A549 (cell line): Measurements from ENCODE around the gene NRXN2. TPM values are rescaled to one million over a fixed set of nuclear protein-coding genes. Genes with fewer than 3 reads are reported as not detected.
A peak's percentile ranks its signal among the peaks of the same experiment; 100 is the strongest.

Source experiments
- ATAC-seq, 2 experiments: fragments of 200-7000 bp in 1 of 2; fragments of >200 bp in 1 of 2; cut with Nextera tagmentation in 1 of 2; cut with Tn5 transposase in 1 of 2; 3 replicates each; pipeline versions ENCODE4 v1.8.0 to v1.9.1; 2018 to 2020; ENCODE audit warnings: mild to moderate bottlenecking in 1 of 2, moderate library complexity in 1 of 2
- CTCF ChIA-PET: fragments of 300-600 bp; sonication (Branson Sonifier 250); formaldehyde crosslinking; extraction: SDS; loops from one replicate; lab custom pipeline; 2021; ENCODE audit warnings: antibody characterized with exemption, inconsistent platforms; lab: Yijun Ruan, JAX
- POLR2A ChIA-PET: fragments of 350-600 bp; formaldehyde crosslinking; extraction: SDS; loops from one replicate; lab custom pipeline; 2021; ENCODE audit warnings: antibody characterized with exemption, inconsistent platforms; lab: Yijun Ruan, JAX
- DNase-seq, 2 experiments: peaks; one replicate each; pipeline versions ENCODE4 v3.0.0 to v3.0.0-alpha.2; 2011 to 2016; ENCODE audit warnings: low read depth in 1 of 2, low spot score in 1 of 2
- FAIRE-seq: peaks from 2 replicates; lab custom pipeline; 2011; peaks lifted over from hg19 to GRCh38; lab: Jason Lieb, UNC
- H3K27ac ChIP-seq, 2 experiments: fragments of >200 bp; sonication (Bioruptor Twin); formaldehyde crosslinking; 3 replicates each; pipeline ENCODE4 v1.5.1; 2016 to 2017
- H3K4me1 ChIP-seq: fragments of >200 bp; sonication (Bioruptor Twin); formaldehyde crosslinking; 3 replicates; pipeline ENCODE4 v1.6.1; 2016
- H3K4me2 ChIP-seq: fragments of >200 bp; sonication (Bioruptor Twin); formaldehyde crosslinking; 3 replicates; pipeline ENCODE4 v1.6.1; 2016
- H3K4me3 ChIP-seq: fragments of >200 bp; sonication (Bioruptor Twin); formaldehyde crosslinking; 3 replicates; pipeline ENCODE4 v1.5.1; 2016
- H3K9me3 ChIP-seq: fragments of >200 bp; sonication (Bioruptor Twin); formaldehyde crosslinking; 3 replicates; pipeline ENCODE4 v1.6.1; 2016
- ATOH8 ChIP-seq: fragments of 250-450 bp; sonication (Bioruptor Pico); IDR thresholded peaks from 2 replicates; pipeline ENCODE4 v1.5.0; 2020; ENCODE audit warnings: low read depth, mild to moderate bottlenecking, moderate library complexity
- CBX2 ChIP-seq: fragments of 200-600 bp; sonication (generic); IDR thresholded peaks from 2 replicates; pipeline ENCODE4 v1.6.1; 2016; ENCODE audit warnings: low read depth, mild to moderate bottlenecking, borderline replicate concordance
- CHD2 ChIP-seq: fragments of 150-350 bp; IDR thresholded peaks from 2 replicates; pipeline ENCODE4 v1.6.1; 2014; ENCODE audit warnings: low read length; ENCODE audit not compliant: partially characterized antibody
- CHD4 ChIP-seq: fragments of 200-600 bp; sonication (generic); IDR thresholded peaks from 2 replicates; pipeline ENCODE4 v1.6.1; 2016; ENCODE audit warnings: antibody characterized with exemption, mild to moderate bottlenecking, borderline replicate concordance
- FOXS1 ChIP-seq: fragments of 250-450 bp; sonication (Bioruptor Pico); IDR thresholded peaks from 2 replicates; pipeline ENCODE4 v1.5.0; 2020; ENCODE audit warnings: mild to moderate bottlenecking, moderate library complexity
- HES2 ChIP-seq: fragments of >200 bp; sonication (Bioruptor Twin); formaldehyde crosslinking; IDR thresholded peaks from 2 replicates; pipeline ENCODE4 v1.6.1; 2016
- HEYL ChIP-seq: fragments of 250-450 bp; sonication (Bioruptor Pico); IDR thresholded peaks from 2 replicates; pipeline ENCODE4 v1.8.0; 2021; ENCODE audit warnings: mild to moderate bottlenecking, moderate library complexity
- HOXB13 ChIP-seq: fragments of 250-450 bp; sonication (Bioruptor Pico); IDR thresholded peaks from 2 replicates; pipeline ENCODE4 v1.5.0; 2020; ENCODE audit warnings: low read depth, mild to moderate bottlenecking, moderate library complexity
- JUN ChIP-seq, 2 experiments: fragments of >200 bp; sonication (Bioruptor Twin); formaldehyde crosslinking; IDR thresholded peaks; 2 replicates in 1 of 2; 3 replicates in 1 of 2; pipeline ENCODE4 v1.6.1; 2016 to 2017
- MAFK ChIP-seq: fragments of 450-650 bp; IDR thresholded peaks from 2 replicates; pipeline ENCODE4 v1.6.1; 2014; ENCODE audit not compliant: partially characterized antibody
- MAX ChIP-seq: IDR thresholded peaks from 2 replicates; pipeline ENCODE4 v1.6.1; 2012
- NFE2L2 ChIP-seq: fragments of 150-350 bp; conservative IDR thresholded peaks from 2 replicates; pipeline ENCODE4 v1.6.1; 2014; ENCODE audit warnings: low read length
- NPAS2 ChIP-seq: fragments of 250-450 bp; sonication (Bioruptor Pico); IDR thresholded peaks from 2 replicates; pipeline ENCODE4 v1.8.0; 2022; ENCODE audit warnings: mild to moderate bottlenecking, moderate library complexity, borderline replicate concordance
- REST ChIP-seq: fragments of 200-600 bp; sonication (generic); IDR thresholded peaks from 2 replicates; pipeline ENCODE4 v1.6.1; 2016; ENCODE audit warnings: antibody characterized with exemption, mild to moderate bottlenecking, moderate library complexity
- RFX5 ChIP-seq: fragments of 450-650 bp; IDR thresholded peaks from 2 replicates; pipeline ENCODE4 v1.7.1; 2014; ENCODE audit warnings: antibody characterized with exemption, mild to moderate bottlenecking, moderate library complexity
- WGBS: methylation state at CpG from one replicate; pipeline ENCODE4 v1.1.6; 2017; ENCODE audit errors: missing lambda C conversion rate; 5-methylcytosine and 5-hydroxymethylcytosine counted together
- polyA plus RNA-seq, 4 experiments: library from polyadenylated mRNA; depleted of rRNA in 3 of 4; stranded (reverse); fragments of >200 nt; fragmentation: RNase III in 1 of 4; extraction: RNeasy Plus Mini Kit Qiagen cat#74134 plus additional on column Dnase treatment in 1 of 4; gene quantifications; 2 replicates in 3 of 4; 3 replicates in 1 of 4; pipeline ENCODE4 v1.2.3, GENCODE V29; 2011 to 2017
- TF ChIP-seq, protein P1 (sequence below): IDR thresholded peaks from 2 replicates; pipeline ENCODE4 v1.6.1; 2012; ENCODE audit warnings: low read depth, borderline replicate concordance

NRXN2 gene
- polyA plus RNA-seq, 2 of the 4 experiments (the other 2 are of a cell fraction): 0.04 TPM; not detected in 1

DNA sequence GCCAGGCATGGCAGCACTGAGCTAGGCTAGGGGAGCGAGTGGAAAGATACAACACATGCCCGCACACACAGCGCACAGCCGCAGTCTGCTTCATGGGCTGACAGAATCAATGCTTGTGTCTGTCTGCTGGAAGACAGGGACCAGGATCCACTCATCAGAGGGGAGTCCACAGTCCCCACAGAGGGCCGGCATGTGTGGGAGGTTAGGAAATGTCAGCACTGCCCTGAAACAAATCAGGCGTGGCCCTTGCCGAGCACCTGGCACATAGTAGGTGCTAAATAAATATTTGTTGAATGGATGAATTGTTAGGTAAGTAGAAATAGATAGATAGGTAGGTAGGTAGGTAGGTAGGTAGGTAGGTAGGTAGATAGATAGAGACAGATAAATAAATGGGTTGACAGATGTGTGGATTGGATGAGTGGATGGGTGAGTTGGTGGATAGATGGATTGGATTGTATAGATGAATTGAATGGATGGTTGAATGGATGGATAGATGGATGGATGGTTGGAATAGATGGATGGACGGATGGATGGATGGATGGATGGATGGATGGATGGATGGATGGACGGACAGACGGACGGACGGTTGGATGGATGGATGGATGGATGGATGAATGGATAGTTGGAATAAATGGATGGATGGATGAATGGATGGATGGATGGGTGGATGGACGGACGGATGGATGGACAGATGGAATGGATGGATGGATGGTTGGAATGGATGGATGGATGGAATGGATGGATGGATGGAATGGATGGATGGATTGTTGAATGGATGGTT lies 128.6 kb downstream of the NRXN2 start:
- H3K4me3 ChIP-seq: no peak overlapping the region
- H3K27ac ChIP-seq: no peak overlapping the region
- DNase-seq: no peak
- H3K9me3 ChIP-seq: peaks cover under 1% of the 10 kb centered on the region; the same call in 1 of the 3 replicates
- no peak for FAIRE-seq
- no peak for ATAC-seq
- CTCF ChIA-PET: no interaction called here
- no peaks in the 10 kb centered on the region for H3K4me1 ChIP-seq
- WGBS: 56% methylated on average over 10 of the region's 14 CpGs
- TF ChIP-seq REST (no peak), ATOH8 (no peak), FOXS1 (no peak), HEYL (CRISPR knock-in tag) (no peak), HOXB13 (CRISPR knock-in tag) (no peak), JUN (IDR thresholded peaks at IDR 0.05) (no peak), CBX2 (no peak), RFX5 (no peak)
- no peak overlapping the region for H3K4me2 ChIP-seq
- POLR2A ChIA-PET: no interaction called here

DNA sequence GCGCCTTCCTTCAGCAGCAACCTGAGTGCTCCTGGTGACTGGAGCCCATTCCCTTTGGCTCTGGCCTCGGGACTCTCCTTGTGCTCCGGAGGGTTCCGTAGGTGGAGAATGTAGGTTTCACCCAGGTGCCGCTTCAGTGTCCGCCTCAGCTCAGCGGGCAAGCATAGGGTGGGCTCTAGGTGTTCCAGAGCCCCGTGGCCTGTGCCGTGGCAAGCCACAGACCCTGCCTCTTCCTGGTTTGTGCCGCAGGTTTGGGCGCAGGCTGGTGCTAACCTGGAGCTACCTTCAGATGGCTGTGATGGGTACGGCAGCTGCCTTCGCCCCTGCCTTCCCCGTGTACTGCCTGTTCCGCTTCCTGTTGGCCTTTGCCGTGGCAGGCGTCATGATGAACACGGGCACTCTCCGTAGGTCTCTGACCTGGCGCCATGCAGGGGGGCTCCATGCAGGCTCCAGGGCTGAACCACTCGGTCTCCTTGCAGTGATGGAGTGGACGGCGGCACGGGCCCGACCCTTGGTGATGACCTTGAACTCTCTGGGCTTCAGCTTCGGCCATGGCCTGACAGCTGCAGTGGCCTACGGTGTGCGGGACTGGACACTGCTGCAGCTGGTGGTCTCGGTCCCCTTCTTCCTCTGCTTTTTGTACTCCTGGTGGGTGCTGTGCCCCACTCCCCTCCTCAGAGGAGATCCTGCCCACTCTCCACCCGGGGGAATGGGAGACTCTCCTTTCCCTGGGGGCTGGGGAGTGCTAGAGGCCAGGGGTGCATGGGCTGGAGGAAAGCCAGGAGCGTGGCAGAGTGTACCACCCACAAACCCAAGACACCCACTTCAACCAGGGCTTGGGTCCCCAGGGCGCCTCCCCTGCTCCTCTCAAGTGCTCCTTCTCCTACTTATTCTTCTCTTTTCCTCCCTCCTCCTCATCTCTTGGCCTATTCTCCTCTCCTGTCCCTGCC lies 129.6 kb downstream of the NRXN2 start:
- TF ChIP-seq, protein P1, sequence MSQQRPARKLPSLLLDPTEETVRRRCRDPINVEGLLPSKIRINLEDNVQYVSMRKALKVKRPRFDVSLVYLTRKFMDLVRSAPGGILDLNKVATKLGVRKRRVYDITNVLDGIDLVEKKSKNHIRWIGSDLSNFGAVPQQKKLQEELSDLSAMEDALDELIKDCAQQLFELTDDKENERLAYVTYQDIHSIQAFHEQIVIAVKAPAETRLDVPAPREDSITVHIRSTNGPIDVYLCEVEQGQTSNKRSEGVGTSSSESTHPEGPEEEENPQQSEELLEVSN: no peak
- no peak for TF ChIP-seq NPAS2 (CRISPR knock-in tag)
- TF ChIP-seq CHD4: no peak
- TF ChIP-seq NFE2L2: no peak
- TF ChIP-seq MAX: no peak
- no peak for TF ChIP-seq MAFK
- no peak for TF ChIP-seq HES2
- no peak for TF ChIP-seq CHD2
- Histone ChIP-seq H3K27ac (no peak overlapping the region), H3K4me1 (no peaks in the 10 kb centered on the region), H3K4me2 (no peak overlapping the region), H3K4me3 (no peak overlapping the region), H3K9me3 (peaks cover 10% of the 10 kb centered on the region)
- no peak for FAIRE-seq
- DNase-seq: no peak
- ATAC-seq: peak in 1 of 2 experiments; percentile 17; a peak in 1 of 6 replicates
- WGBS: 52% methylated on average over 31 of the region's 32 CpGs
- ChIA-PET CTCF (interaction anchor here (1.6 to 2.6 kb wide), 2 partner anchors 95 to 144 kb away, joined by 4 to 8 read pairs; no protein-coding TSS in a partner anchor), POLR2A (no interaction called here)
